Fibroblast of lung (primary cell): ENCODE data around the gene DUSP28.

Source experiments
- CTCF ChIP-seq, 2 donors: IDR thresholded peaks in 1 of 2; conservative IDR thresholded peaks in 1 of 2; 1 replicate in 1 of 2; 2 replicates in 1 of 2; pipeline ENCODE4 v1.5.1; 2011 to 2012; ENCODE audit warnings: low read length in 2 of 2, control low read depth in 1 of 2, inconsistent platforms in 1 of 2, low read depth in 1 of 2, mild to moderate bottlenecking in 1 of 2
- EZH2 ChIP-seq: IDR thresholded peaks from 2 replicates; pipeline ENCODE4 v1.5.1; 2012; ENCODE audit warnings: low read length, control low read depth, mild to moderate bottlenecking; ENCODE audit errors: missing control alignments

- peak; percentile 50 to 51 for TF ChIP-seq CTCF (conservative IDR thresholded peaks at IDR 0.05 in 1 of 2, IDR thresholded peaks at IDR 0.05 in 1 of 2; ENCODE audit: low read depth in 1 of 2, low read length in 2 of 2)
- no peak for TF ChIP-seq EZH2
Measured at GRCh38 chr2:240566203-240567136, 6.3 kb downstream of the DUSP28 start.
